Measurements from ENCODE around the gene ST7L.
"Not testable (repeated sequence)": the region's sequence is repeated elsewhere in the genome, so short reads cannot be mapped to it uniquely, and the experiment has no call there.

The ST7L gene

GRCh38 chr1:112505400-112505785 lies 113.5 kb downstream of the ST7L start:
- peaks cover 43% of the 10 kb centered on the region for H3K27me3 ChIP-seq (ENCODE audit: control insufficient read depth, insufficient read depth, low read length)
- H3K4me3 ChIP-seq (ENCODE audit: low read length): no peak overlapping the region
- H3K4me1 ChIP-seq (ENCODE audit: control insufficient read depth, insufficient read depth, low read length): peaks cover 30% of the 10 kb centered on the region
- H3K36me3 ChIP-seq (ENCODE audit: insufficient read depth, low read length): no peaks in the 10 kb centered on the region
- H3K9me3 ChIP-seq (replicated peaks; ENCODE audit: low read length): no peaks in the 10 kb centered on the region
- H3K9ac ChIP-seq (ENCODE audit: low read depth, low read length): no peak overlapping the region
- no peak overlapping the region for H3K4me2 ChIP-seq (ENCODE audit: low read length)

GRCh38 chr1:112504661-112505399 lies 114.1 kb downstream of the ST7L start:
- Histone ChIP-seq H3K9me3 (replicated peaks; ENCODE audit: low read length) (no peaks in the 10 kb centered on the region), H3K36me3 (ENCODE audit: insufficient read depth, low read length) (no peaks in the 10 kb centered on the region), H3K9ac (ENCODE audit: low read depth, low read length) (no peak overlapping the region), H3K4me3 (ENCODE audit: low read length) (no peak overlapping the region), H3K4me2 (ENCODE audit: low read length) (no peak overlapping the region), H3K4me1 (ENCODE audit: control insufficient read depth, insufficient read depth, low read length) (peaks cover 30% of the 10 kb centered on the region), H3K27me3 (ENCODE audit: control insufficient read depth, insufficient read depth, low read length) (peaks cover 37% of the 10 kb centered on the region)

- H3K4me1 ChIP-seq (ENCODE audit: control insufficient read depth, insufficient read depth, low read length): peaks cover 30% of the 10 kb centered on the region
- H3K9ac ChIP-seq (ENCODE audit: low read depth, low read length): no peak overlapping the region
- no peak overlapping the region for H3K4me3 ChIP-seq (ENCODE audit: low read length)
- H3K9me3 ChIP-seq (replicated peaks; ENCODE audit: low read length): no peaks in the 10 kb centered on the region
- H3K36me3 ChIP-seq (ENCODE audit: insufficient read depth, low read length): no peaks in the 10 kb centered on the region
- H3K27me3 ChIP-seq (ENCODE audit: control insufficient read depth, insufficient read depth, low read length): peaks cover 31% of the 10 kb centered on the region
- no peak overlapping the region for H3K4me2 ChIP-seq (ENCODE audit: low read length)
These were observed 114.8 kb downstream of the ST7L start for GRCh38 chr1:112504001-112504660.

GRCh38 chr1:112502826-112503225 lies 116.1 kb downstream of the ST7L start:
- peak overlapping the region; percentile 79 for H3K9ac ChIP-seq (ENCODE audit: low read depth, low read length)
- peaks cover 18% of the 10 kb centered on the region for H3K4me1 ChIP-seq (ENCODE audit: control insufficient read depth, insufficient read depth, low read length)
- no peaks in the 10 kb centered on the region for H3K9me3 ChIP-seq (replicated peaks; ENCODE audit: low read length)
- peaks cover 18% of the 10 kb centered on the region for H3K27me3 ChIP-seq (ENCODE audit: control insufficient read depth, insufficient read depth, low read length)
- H3K4me3 ChIP-seq (ENCODE audit: low read length): no peak overlapping the region
- no peaks in the 10 kb centered on the region for H3K36me3 ChIP-seq (ENCODE audit: insufficient read depth, low read length)
- H3K4me2 ChIP-seq (ENCODE audit: low read length): peak overlapping the region; percentile 96

GRCh38 chr1:112501810-112502641 lies 116.9 kb downstream of the ST7L start:
- Histone ChIP-seq H3K9ac (ENCODE audit: low read depth, low read length) (peak overlapping the region; percentile 79), H3K4me1 (ENCODE audit: control insufficient read depth, insufficient read depth, low read length) (peaks cover 16% of the 10 kb centered on the region), H3K27me3 (ENCODE audit: control insufficient read depth, insufficient read depth, low read length) (peaks cover 15% of the 10 kb centered on the region), H3K9me3 (replicated peaks; ENCODE audit: low read length) (no peaks in the 10 kb centered on the region), H3K4me2 (ENCODE audit: low read length) (peak overlapping the region; percentile 96), H3K4me3 (ENCODE audit: low read length) (peak overlapping the region; percentile 71), H3K36me3 (ENCODE audit: insufficient read depth, low read length) (no peaks in the 10 kb centered on the region)

- H3K4me3 ChIP-seq (ENCODE audit: low read length): no peak overlapping the region
- no peaks in the 10 kb centered on the region for H3K4me1 ChIP-seq (ENCODE audit: control insufficient read depth, insufficient read depth, low read length)
- H3K4me2 ChIP-seq (ENCODE audit: low read length): no peak overlapping the region
- H3K9me3 ChIP-seq (replicated peaks; ENCODE audit: low read length): no peaks in the 10 kb centered on the region
- no peaks in the 10 kb centered on the region for H3K27me3 ChIP-seq (ENCODE audit: control insufficient read depth, insufficient read depth, low read length)
- H3K9ac ChIP-seq (ENCODE audit: low read depth, low read length): no peak overlapping the region
- no peaks in the 10 kb centered on the region for H3K36me3 ChIP-seq (ENCODE audit: insufficient read depth, low read length)
These were observed 122.7 kb downstream of the ST7L start for GRCh38 chr1:112496290-112496689.

GRCh38 chr1:112493351-112493750 lies 125.6 kb downstream of the ST7L start:
- H3K9me3 ChIP-seq (replicated peaks; ENCODE audit: low read length): no peaks in the 10 kb centered on the region
- no peak overlapping the region for H3K4me2 ChIP-seq (ENCODE audit: low read length)
- no peak overlapping the region for H3K9ac ChIP-seq (ENCODE audit: low read depth, low read length)
- H3K4me1 ChIP-seq (ENCODE audit: control insufficient read depth, insufficient read depth, low read length): no peaks in the 10 kb centered on the region
- no peaks in the 10 kb centered on the region for H3K36me3 ChIP-seq (ENCODE audit: insufficient read depth, low read length)
- H3K4me3 ChIP-seq (ENCODE audit: low read length): no peak overlapping the region
- H3K27me3 ChIP-seq (ENCODE audit: control insufficient read depth, insufficient read depth, low read length): no peaks in the 10 kb centered on the region

GRCh38 chr1:112492076-112492475 lies 126.9 kb downstream of the ST7L start:
- Histone ChIP-seq H3K4me1 (ENCODE audit: control insufficient read depth, insufficient read depth, low read length) (no peaks in the 10 kb centered on the region), H3K27me3 (ENCODE audit: control insufficient read depth, insufficient read depth, low read length) (no peaks in the 10 kb centered on the region), H3K9ac (ENCODE audit: low read depth, low read length) (no peak overlapping the region), H3K4me2 (ENCODE audit: low read length) (no peak overlapping the region), H3K36me3 (ENCODE audit: insufficient read depth, low read length) (no peaks in the 10 kb centered on the region), H3K9me3 (replicated peaks; ENCODE audit: low read length) (no peaks in the 10 kb centered on the region), H3K4me3 (ENCODE audit: low read length) (no peak overlapping the region)

GRCh38 chr1:112488141-112488540 lies 130.8 kb downstream of the ST7L start:
- H3K4me3 ChIP-seq (ENCODE audit: low read length): no peak overlapping the region
- no peak overlapping the region for H3K9ac ChIP-seq (ENCODE audit: low read depth, low read length)
- H3K4me1 ChIP-seq (ENCODE audit: control insufficient read depth, insufficient read depth, low read length): no peaks in the 10 kb centered on the region
- no peaks in the 10 kb centered on the region for H3K9me3 ChIP-seq (replicated peaks; ENCODE audit: low read length)
- no peaks in the 10 kb centered on the region for H3K27me3 ChIP-seq (ENCODE audit: control insufficient read depth, insufficient read depth, low read length)
- H3K36me3 ChIP-seq (ENCODE audit: insufficient read depth, low read length): no peaks in the 10 kb centered on the region
- no peak overlapping the region for H3K4me2 ChIP-seq (ENCODE audit: low read length)

GRCh38 chr1:112487686-112488085 lies 131.3 kb downstream of the ST7L start:
- not testable (repeated sequence) for H3K27me3 ChIP-seq (ENCODE audit: control insufficient read depth, insufficient read depth, low read length); H3K36me3 ChIP-seq (ENCODE audit: insufficient read depth, low read length); H3K4me3 ChIP-seq (ENCODE audit: low read length); H3K4me1 ChIP-seq (ENCODE audit: control insufficient read depth, insufficient read depth, low read length); H3K9me3 ChIP-seq (replicated peaks; ENCODE audit: low read length); H3K4me2 ChIP-seq (ENCODE audit: low read length); H3K9ac ChIP-seq (ENCODE audit: low read depth, low read length)

- not testable (repeated sequence) for H3K36me3 ChIP-seq (ENCODE audit: insufficient read depth, low read length); H3K4me1 ChIP-seq (ENCODE audit: control insufficient read depth, insufficient read depth, low read length); H3K9ac ChIP-seq (ENCODE audit: low read depth, low read length); H3K4me3 ChIP-seq (ENCODE audit: low read length); H3K27me3 ChIP-seq (ENCODE audit: control insufficient read depth, insufficient read depth, low read length); H3K4me2 ChIP-seq (ENCODE audit: low read length); H3K9me3 ChIP-seq (replicated peaks; ENCODE audit: low read length)
These were observed 132.9 kb downstream of the ST7L start for GRCh38 chr1:112486063-112486462.
